HG03066 (cell line): Measurements from ENCODE around the gene CCDC69.
"Not testable (repeated sequence)": the region's sequence is repeated elsewhere in the genome, so short reads cannot be mapped to it uniquely, and the experiment has no call there.

Source experiments
- ATAC-seq: cut with Tn5 transposase; IDR thresholded peaks from one replicate; pipeline ENCODE4 v1.9.1; 2021; ENCODE audit warnings: low read depth; ENCODE audit not compliant: unreplicated experiment

CCDC69 gene, protein sequence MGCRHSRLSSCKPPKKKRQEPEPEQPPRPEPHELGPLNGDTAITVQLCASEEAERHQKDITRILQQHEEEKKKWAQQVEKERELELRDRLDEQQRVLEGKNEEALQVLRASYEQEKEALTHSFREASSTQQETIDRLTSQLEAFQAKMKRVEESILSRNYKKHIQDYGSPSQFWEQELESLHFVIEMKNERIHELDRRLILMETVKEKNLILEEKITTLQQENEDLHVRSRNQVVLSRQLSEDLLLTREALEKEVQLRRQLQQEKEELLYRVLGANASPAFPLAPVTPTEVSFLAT

DNA sequence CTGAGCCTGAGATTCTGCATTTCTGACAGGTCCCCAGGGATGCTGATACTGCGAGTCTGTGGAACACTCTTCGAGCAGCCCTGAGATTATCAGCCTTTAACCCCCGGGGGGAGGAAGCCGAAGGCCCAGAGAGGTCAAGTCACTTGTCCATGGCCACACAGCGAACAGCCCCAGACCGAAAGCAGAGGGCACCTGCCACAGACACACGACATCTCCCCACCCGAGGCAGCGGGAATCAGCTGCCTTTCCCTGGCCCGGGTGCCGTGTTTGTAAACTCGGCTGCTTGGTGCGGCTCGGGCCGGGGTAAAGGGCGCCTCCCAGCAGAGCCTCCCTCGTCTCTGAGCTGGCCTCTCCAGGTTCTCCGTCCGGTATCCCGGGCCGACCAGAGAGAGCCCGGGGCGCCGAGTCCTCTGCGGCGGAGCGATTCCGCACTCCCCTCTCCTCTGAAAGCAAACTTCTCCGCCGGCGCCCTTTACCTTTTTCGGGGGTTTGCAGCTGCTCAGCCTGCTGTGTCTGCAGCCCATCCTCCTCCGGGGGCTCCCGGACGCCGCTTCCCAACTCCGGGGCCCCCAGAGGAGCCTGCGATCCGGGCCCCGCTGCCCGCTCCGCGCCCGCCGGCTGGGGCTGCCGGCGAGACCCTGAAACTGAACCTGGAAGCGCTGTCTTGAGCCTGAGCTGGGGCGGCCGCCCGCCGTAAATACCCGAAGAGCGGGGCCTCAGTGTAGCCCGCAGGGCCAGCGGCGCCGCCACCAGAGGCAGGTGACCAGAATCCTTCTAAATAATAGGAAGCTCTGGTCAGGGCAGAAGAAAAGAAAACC lies at the start of gene CCDC69:
CCDC69 (minus strand) TSS at position 646 of the 818 bp plus-strand sequence; CDS start at position 524, 122 bp downstream.
- ATAC-seq, result peak; percentile 72

DNA sequence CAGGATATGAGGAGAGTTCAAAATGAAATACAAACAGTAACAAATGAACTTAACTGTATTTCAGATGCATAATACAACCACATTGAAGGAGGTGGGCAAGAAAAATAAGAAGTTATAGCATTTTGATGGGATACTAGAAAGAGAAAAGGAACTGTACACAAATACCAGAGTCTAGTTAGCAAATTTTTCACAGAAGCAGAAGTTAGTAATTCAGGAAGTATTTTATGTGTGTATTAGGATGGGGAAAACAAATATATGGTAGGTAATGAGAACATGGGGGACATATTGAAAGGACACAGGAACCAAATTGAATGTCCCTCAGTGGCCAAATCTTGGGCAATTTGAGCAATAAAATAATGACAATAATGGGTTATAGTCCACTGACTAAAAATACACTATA lies 47.4 kb upstream of the CCDC69 start:
- ATAC-seq, result no peak

DNA sequence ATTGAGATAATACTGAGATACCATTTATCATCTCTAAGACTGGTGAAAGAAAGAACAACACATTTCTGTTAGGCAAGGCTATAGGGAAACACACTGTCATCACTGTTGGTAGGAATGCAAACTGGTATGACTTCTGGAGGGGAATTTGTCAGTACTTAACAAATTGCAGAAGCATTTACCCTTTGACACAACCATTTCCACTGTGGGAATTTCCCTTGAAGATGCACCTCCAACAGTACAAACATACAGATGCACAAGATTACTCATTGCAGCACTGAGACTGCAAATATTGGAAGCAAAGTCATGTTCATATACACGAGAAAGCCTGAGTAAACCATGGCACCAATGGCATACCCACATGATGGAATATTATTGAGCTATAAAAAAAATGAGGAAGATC lies 46.7 kb upstream of the CCDC69 start:
- ATAC-seq, result peak; percentile 74

DNA sequence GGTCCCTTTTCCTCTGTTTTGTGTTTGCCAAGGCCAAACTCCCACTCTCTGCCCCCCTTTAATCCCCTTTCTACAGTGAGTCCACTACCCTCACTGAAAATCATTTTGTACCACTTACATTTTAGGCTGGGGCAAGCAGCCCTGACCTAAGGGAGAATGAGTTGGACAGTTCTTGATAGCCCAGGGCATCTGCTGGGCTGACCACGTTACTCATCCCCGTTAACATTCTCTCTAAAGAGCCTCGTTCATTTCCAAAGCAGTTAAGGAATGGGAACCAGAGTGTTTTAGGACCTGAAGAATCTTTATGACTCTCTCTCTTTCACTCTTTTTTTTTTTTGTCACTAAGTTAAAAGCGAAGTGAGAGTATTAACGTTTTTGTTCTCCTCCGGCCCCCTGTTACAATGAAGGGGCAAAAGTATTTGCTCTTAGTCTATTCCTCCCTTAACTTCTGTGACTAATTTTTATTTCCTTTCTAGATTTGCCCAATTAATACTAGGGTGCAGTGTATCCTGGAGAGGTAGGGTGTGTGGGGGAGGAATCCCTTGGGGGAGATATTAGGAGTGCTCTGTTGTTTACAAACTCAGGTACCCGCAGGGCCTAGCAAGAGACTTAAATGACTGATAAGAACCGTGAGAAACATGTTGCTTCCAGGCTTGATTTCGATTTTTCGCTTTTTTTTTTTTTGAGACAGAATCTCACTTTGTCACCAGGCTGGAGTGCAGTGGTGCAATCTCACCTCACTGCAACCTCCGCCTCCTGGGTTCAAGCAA lies 43.8 kb upstream of the CCDC69 start:
- ATAC-seq, result no peak

DNA sequence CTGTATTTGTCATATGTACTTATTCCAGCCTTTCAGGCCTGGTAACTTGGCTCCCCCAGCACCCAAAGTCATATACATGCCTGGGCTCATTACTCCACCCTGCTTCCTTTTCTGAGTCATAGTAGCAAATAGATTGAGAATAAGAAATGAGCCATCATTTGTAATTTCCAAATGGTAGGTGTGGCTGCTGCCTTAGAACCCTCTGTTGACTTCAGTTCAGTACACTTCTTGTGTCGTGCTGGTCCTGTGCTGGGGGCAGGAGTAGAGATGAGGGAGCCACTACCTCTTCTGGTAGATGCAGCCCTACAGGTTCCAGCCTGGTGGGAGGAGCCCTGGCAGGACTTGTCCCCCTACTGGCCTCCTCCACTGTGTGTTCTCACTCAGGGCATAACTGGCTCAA lies 40.2 kb upstream of the CCDC69 start:
- ATAC-seq, result no peak

DNA sequence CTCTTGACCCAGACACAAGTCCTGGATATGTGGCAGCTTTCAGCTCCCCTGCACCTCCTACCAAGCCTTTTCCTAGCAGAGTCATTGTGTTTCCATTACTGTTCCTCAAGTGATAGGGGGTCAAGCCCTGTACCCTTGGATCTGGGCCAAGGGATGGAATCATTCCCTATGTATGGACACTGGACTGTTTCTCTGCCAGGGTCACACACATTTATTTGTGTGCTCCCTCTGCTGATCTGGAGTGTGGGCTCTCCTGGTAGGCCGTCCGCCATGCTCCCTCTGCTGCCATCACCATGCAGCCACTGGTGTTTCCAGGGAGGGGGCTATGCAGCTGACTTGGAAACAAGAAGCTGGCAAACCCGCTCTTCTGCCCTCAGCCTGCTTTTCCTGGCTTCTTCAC lies 38.6 kb upstream of the CCDC69 start:
- ATAC-seq, result no peak

DNA sequence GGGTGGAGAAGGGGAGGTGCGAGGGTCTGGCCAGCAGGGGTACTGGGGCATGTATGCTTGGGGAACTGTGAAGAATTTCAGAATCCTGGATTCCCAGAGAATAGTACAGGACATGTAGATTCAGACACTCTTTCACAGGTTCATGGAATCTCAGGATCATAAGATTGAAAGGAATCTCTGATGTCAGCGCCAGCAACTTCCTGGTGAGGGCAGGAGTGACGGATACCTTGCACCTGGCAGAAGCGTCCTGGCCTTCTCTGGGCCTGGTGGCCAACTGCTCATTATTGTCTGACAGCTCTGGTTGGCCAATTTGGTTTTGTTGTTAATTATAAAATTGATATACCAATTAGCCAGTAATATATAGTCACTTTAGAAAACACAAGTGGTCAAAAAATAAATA lies 36.0 kb upstream of the CCDC69 start:
- no peak for ATAC-seq

DNA sequence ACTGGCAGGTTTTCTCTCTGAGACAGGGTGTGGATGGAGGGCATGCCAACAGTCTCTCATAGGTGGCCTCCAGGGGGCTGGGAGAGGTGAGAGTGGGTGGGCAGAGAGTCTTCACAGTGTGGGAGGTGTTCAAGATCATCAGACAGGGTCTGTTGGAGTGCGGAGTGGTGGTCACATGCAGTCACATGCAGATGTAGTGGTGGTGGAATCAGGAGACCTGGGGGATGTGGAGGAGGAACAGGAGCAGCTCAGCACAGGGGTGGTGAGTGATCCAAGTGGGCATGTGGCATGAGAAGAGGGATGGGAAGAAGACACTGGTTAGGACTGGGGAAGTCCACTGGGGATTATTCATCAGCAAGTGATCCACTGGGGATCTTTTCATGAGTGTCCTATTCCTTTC lies 34.9 kb upstream of the CCDC69 start:
- ATAC-seq, result no peak

DNA sequence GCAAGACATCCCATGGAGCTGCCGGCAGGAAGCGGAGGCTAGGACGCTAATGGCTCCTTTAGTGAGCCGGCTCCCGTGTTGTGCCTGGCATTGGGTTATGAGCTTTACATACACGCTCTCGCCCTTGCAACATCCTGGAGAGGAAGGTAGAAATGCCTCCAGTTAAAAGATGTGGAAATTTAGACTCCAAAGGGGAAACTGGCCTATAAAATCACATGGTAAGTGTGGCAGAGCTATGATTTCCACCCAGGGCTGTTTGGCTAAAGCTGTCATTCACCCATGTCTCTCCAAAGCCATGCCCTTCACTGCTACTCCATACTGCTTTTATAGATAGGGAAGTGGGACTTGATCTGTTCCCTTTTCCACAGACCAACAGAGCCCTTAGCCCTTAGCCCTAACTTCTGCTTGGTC lies 34.3 kb upstream of the CCDC69 start:
- no peak for ATAC-seq

DNA sequence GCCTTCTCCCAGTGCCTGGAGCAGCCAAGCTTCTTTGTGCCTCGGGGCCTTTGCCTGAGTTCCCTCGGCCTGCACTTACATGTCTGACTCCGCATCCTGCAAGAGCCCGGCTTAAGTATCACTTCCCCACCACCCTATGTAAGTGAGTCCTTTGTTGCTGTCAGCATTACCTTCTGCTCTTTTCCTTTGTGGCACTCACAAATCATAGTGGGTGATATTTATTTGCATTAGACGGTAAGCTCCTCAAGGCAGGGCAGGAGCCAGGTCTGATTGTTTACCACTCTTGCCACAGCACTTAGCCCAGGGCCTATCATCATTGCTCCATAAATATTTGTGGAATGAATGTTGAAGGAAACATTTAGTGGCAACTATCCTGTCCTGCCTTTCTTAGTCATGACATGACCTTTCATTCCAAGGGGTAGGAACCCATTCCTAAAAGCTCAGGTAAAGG lies 33.9 kb upstream of the CCDC69 start:
- ATAC-seq, result peak; percentile 26

DNA sequence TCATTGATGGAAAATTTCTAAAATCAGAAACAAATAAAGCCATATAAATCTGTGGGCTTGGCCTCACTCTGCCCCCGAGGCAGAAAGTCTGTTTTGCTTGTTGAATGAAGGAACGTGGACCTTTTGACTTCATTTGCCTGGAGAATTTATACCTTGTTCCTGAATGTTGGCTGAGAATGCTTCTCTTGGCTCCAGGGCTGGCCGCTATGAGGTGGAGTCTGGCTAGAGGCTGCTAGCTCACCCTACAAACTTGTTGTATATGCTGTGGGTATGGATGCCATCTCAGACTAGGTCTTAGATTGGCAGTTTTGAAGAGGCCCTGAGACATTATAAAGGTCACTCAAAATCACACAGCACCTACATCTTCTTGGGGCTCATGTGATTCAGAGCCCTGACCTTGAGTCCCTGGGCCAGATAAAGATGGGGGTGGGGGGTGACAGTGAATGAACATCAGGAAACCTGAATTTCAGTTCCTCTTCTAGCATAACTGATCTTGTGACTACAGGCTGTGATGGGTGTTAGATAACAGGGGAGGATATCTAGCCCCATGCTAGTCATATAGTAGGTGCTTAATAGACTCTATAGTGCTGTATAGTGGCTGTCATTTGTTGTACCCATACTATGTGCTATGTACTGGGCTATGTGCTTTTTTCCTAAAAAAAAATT lies 31.9 kb upstream of the CCDC69 start:
- ATAC-seq, result peak; percentile 40

DNA sequence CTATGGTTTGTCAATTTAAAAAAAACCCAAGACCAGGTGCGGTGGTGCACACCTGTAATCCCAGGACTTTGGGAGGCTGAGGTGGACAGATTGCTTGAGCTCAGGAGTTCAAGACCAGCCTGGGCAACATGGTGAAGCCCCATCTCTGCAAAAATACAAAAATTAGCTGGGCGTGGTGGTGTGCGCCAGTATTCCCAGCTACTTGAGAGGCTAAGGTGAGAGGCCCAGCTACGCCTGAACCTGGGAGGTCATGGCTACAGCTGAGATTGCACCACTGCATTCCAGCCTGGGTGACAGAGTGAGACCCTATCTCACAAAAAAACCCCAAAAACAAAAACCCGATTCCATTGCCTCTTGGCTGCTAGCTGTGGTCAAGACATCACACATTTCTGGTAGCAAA lies 31.1 kb upstream of the CCDC69 start:
- ATAC-seq, result not testable (repeated sequence)

DNA sequence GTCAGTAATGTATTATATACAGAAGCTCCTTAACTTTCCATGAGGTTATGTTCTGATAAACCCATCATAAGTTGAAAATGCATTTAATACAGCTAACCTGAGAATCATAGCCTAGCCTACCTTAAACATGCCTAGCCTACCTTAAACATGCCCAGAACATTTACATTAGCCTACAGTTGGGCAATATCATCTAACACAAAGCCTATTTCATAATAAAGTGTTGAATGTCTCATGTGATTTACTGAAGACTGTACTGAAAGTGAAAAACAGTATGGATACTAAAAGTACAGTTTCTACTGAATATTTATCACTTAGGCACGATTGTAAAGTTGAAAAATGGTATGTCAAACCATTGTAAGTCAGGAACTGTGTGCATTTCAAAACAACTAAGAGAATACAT lies 30.7 kb upstream of the CCDC69 start:
- no peak for ATAC-seq

DNA sequence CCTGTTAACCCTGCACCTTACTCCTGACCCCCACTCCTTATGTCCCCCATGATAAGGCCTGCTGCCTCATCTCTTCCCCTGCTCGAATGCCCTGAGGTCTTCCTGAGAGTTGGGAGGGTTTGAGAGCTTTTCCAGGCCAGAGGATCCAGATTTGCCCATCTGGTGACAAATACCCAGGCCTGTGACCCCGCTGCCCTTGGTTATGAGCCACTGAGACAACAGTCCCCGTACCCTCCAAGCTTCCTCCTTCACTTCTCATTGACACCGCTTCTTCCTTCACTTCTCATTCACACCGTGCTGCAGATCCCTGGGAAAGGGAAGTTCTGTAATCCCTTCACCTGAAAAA lies 29.7 kb upstream of the CCDC69 start:
- no peak for ATAC-seq

DNA sequence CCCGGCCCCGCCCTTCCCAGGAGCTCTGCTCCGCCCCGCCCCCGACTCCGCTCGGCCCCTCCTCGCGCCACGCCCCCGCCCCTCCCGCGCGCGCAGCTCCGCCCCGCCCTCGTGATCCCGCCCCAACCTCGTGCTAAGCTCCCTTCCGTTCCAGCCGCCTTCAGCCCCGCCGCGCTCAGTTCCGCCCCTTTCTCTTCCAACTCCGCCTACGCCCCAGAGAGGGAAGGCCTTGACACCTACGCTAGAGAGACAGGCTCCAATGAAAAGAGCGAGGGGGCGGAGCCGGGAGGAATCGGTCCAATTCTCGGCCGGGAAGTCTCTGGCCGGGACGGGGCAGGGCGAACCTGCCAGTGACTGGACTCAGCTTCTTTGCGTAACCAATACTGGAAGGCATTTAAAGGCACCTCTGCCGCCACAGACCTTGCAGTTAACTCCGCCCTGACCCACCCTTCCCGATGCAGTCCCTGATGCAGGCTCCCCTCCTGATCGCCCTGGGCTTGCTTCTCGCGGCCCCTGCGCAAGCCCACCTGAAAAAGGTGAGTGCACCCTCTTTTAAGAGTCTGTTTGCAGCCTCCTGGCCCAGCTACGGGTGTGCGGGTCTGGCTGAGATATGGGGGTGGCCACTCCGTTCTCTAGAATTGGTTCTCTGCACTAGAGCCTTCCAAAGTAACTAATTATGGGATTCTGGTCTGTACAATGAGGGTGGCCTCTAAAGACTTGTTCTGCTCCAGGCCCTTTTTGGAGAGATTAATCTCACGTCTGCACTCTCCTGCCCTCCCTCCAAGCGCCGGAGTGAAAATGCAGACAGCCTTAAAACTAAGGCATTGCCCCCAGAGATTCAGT lies 29.1 kb upstream of the CCDC69 start, which contains the start of gene GM2A:
GM2A (plus strand) TSS at position 424 of the 843 bp plus-strand sequence; CDS start at position 456, 32 bp downstream.
- ATAC-seq, result peak; percentile 73

DNA sequence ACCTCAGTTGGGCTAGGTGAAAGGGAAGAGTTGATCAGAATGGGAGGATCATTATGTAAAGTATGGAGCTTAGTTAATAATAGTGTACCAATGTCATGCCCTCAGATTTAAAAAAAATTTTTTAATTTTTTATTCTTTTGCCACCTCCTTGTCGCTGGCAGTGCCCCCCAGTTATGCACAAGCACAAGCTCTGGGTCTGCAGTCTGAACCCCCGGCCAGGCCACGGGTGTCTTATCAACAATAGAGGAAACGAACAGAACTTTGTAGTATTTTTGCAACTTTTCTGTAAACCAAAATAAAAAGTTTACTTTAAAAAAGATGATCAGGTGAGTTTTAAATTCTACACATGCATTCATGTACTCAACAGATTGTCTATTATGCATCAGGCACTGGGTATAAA lies 27.7 kb upstream of the CCDC69 start:
- ATAC-seq, result no peak

DNA sequence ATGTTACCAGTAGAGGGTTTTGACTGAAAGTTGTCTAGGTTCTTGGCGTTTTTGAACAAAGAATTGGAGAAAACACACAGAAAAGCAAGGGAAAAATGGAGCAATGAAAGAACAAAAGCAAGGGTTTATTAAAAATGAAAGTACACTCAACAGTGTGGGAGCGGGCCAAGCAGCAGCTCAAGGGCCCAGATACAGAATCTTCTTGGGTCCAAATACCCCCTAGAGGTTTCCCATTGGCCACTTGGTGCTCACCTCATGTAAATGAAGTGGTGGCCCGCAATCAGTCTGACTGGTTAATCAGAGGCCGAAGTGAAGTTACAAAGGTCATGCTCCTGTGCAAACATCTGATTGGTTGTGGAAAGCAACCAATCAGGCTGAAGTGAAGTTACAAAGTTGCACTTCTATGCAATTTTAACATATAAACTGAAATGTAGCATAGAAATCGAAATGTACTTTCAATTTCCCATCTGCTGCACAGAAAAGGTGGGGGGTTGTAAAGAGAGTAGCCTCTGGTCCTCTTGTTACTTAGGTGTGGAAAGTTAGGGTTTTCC lies 27.2 kb upstream of the CCDC69 start:
- no peak for ATAC-seq

DNA sequence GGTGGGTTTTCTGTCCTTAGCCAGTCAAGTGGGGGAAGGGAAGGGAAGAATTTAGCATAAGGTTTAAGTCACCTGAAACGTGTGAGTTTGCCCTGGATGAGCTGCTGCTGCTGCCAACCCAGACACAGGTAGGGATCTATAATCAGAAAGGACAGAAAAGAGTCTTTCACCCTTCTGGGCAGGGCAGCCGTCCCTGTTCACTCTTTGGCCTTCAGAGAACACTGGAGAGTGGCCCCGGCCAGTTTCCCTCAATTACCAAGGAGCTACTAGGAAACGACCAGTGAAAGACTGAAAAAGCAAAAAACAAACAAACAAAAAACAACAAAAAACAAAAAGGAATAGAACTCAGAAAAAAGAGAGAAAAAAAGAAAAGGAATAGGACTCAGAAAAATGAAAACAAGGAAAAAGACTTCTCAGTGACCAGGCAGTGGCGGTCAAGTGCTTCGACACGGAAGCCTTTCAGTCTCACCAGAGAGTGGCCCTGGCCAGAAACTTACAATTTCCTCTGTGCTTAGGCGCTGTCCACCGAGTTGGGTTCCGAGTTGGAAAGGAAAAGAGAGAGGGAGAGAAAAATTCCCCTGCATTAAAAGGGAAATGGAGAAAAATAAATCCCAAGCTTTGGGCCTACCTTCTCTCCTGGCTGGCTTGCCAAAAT lies 26.6 kb upstream of the CCDC69 start:
- no peak for ATAC-seq

DNA sequence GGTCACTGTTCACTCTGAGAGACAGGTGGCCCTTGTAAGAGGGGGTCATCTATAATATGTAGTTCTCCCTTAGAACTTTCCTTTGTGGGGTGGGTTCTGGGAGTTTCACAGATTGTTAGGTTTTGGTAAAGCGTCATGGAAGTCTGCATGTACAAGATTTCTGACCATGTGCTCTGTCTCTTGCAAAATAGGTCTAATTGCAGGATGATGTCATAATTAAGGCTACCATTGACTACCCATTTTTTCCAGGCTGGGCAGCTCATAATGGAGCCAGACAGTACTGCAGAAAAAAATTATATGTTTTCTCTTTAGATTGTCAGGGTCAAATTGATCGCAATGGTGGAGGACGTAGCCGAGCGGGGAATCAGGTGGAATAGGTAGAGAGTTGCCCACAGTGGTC lies 25.4 kb upstream of the CCDC69 start:
- ATAC-seq, result no peak
